Activated gamma-delta T cell treated with anti-CD3 and anti-CD28 coated beads, Interleukin-2, amount 50 U/mL, for 16 hours (primary cell): Measurements from ENCODE around the gene PAGE4.

Experiments
- DNase-seq: peaks from one replicate; pipeline ENCODE4 v3.0.0-alpha.2; 2020; ENCODE audit warnings: low read depth

PAGE4 gene, protein sequence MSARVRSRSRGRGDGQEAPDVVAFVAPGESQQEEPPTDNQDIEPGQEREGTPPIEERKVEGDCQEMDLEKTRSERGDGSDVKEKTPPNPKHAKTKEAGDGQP

GRCh38 chrX:49829016-49829415 lies at the start of gene PAGE4:
Gene PAGE4, plus strand, starts transcription at chrX:49829303. Its CDS starts 1,126 bp downstream, at chrX:49830429.
- DNase-seq: no peak

DNA sequence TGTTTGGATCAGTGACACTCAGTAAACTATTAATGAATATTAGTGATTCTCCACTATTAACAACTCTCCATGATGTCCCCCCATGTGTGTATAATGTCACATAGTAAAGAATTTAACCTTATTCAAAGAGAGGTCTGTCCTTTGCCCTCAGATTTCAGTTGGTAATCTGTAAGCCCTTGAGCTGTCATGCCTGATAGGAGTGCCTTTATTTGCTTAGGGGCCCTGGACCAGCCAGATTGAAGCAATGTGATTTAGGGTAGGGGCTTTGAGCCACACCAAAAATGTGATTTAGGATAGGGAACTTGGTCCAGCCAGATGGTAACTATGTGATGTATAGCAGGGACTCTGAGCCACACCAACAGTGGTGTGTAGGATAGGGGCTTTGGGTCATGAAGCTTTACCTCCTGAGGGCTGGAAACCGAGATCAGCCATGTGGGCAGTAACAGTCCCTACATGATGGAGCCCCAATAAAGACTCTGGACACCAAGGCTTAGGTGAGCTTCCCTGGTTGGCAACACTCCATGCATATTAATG lies 44.3 kb upstream of the PAGE4 start:
- DNase-seq: no peak

DNA sequence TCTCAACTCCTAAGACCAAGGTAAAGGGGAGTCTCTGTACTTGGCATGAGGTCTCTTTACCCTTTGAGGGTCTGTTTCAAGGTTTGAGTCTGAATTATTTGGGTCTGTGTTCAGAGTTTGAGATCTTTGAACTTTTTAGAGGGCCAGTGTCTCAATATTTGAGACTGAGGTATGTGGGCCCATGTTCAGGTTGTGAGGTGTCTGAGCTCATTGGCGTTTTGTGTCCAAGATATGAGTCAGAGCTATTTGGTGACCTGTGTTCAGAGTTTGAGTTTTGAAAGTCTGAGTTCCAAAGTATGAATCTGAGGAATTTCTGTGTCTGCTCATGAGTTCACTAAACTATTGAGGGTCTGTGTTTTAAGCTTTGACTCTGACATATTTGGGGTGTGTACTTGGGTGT lies 36.7 kb upstream of the PAGE4 start:
- DNase-seq: no peak

GRCh38 chrX:49793686-49794085 lies 35.4 kb upstream of the PAGE4 start:
- no peak for DNase-seq

DNA sequence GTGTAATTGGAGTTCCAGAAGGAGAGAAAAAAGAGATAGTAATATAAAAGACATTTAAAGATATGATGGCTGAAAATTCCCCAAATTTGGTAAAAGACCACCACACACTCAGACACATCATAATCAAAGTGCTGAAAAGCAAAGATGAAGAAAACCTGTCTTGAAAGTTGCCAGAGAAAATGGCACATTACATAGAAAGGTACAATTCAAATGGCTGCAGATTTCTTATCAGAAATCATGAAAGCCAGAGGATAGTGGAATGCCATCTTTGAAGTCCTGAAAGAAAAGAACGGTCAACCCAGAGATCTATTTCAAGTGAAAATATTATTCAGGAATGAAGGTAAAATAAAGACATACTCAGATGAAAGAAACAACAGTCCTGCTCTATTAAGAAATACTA lies 29.3 kb upstream of the PAGE4 start:
- DNase-seq: no peak

- DNase-seq: no peak
Observed at GRCh38 chrX:49809891-49810632, 19.0 kb upstream of the PAGE4 start.

DNA sequence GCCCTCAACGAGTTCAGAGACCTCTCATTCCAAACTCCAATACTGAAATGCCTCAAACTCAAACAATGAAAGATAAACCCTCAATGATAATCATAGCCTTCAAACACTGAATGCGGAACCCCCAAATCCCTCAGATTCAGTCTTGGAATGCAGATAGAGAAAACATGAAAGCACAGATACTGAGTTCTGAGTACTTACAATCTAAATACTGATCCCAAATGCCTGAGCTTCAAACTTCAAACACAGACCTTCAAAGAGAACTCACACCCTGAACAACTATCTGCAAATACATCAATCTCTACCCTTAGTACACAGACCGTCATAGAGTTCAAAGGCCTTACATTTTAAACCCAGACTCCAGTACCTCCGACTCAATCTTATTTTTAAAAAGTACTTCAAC lies 16.9 kb upstream of the PAGE4 start:
- DNase-seq: no peak

GRCh38 chrX:49816435-49816834 lies 12.7 kb upstream of the PAGE4 start:
- no peak for DNase-seq

DNA sequence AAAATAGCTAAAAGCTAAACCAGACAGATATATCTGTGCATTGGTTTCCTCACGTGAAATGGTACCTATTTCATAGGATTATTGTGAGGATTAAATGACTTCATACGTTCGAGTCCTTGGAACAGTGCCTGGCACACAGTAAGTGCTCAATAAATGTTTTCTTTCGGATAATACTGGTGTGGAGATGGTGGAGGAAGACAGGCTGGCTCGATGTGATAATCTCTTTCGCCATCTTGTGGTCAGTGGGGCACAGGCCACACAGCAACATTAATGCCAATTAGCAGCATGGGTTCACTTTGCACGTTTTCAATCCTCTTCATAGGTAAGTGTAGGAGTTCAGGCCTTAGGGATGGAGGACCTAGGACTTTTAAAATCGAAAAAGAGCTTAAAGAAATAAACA lies 9.3 kb downstream of the PAGE4 start:
- no peak for DNase-seq

DNA sequence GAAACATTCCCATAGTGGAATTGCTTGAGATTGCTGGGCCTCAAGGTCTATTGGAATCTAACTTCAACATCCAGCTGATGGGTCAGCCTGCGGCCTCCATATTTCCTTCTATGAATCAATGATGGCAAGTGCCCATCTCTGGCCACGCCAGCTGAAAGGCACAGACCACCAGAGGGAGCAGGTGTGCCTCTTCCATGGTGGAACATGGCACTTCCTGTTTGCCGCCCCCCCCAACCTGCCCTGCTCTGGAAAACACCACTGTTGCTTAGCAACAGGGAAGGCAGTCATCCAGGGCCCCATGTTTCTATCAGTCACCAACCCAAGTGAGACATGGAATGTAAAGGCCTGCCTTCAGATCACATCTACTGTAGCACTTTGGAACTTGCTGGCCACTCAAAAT lies 11.6 kb downstream of the PAGE4 start:
- DNase-seq: no peak

DNA sequence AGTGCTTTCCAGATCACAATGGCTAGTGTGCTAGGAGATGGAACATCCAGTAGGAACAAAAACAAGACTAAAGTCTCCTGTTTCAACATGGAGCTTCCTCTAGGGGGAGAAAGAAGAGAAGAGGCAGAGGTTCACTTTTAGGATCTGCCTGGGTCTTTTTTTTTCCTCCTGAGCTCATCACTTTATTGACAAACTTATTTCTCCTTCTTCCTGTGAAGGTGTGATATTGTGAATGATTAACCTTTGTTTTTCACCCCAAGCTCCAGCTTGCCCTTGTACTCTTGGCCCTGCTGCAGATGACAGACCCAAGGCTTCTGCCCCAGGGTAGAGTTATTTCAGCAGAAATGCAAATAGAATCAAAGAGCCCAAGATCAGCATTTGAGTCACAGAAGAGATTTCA lies 13.5 kb downstream of the PAGE4 start:
- no peak for DNase-seq

GRCh38 chrX:49844611-49845010 lies 15.5 kb downstream of the PAGE4 start:
- no peak for DNase-seq

DNA sequence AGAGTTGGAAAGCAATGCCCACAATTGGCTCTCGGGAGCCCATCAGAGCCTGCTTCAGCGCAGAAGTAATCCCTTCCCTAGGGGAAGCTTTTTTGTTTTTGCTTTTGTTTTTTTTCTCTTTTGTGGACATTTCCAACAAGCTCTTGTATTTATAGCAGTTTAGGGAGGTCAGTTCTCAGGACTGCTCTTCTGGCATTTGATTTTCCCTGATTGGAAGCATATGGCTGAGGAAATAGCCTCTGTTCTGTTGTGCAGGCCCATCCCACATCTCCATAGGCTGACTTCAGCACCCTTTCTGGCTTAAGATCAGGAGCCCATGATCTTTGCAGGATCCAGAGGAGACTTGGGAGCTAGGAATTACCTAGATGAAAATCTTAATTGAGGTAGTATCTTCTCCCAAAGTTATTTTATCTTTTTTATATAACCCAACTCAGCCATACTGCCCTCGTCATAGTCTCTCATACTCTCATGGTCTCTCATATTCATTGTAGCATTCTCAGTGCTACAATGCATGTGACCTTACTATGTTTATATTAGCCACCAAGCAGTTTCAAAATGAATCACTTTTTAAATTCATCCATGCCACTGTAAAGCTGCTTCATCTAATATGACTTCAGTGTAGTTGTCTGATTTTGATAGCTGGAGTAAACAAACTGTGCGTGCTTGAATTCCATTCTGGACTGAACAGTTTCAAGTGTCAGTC lies 16.7 kb downstream of the PAGE4 start:
- DNase-seq: no peak

DNA sequence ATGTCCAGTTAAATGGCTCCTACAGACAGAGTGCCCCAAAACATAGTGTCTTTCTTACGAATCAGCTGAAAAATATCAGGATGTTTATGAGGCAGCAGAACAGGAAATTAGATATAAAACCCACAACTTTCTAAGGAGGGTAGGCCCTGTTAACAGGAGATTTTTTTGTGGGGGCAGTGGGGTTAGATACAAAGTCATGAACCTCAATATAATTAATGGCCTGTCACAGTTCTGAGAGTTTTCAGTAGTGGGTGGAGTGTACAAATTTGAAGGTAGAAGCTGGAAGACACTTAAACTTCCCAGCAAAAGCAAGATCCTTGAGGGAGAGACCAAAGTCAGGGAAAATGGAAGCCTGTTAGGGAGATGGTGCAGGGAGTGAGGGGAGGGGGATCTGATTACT lies 17.4 kb downstream of the PAGE4 start:
- no peak for DNase-seq

GRCh38 chrX:49848275-49848674 lies 19.2 kb downstream of the PAGE4 start:
- DNase-seq: no peak

GRCh38 chrX:49850028-49850427 lies 20.9 kb downstream of the PAGE4 start:
- no peak for DNase-seq

DNA sequence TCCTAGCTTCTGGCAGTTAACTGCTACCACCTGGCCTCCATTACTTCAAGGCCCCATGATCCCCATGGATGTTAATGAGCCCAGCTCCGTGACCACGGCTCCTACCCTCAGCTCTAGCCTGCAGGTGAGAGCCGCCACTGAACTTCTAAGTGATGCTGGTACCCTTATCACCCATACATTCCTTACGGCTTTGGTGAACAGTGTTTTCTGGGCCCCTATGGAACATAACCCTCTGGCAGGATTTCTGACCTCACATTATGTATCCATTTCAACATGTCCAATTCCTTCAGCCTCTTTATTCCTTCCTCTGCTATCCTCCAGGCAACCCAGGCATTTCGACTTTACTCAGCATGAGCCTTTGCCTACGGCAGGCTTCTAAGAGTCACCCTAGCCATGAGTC lies 24.6 kb downstream of the PAGE4 start:
- DNase-seq: no peak

GRCh38 chrX:49856819-49857218 lies 27.7 kb downstream of the PAGE4 start:
- no peak for DNase-seq

DNA sequence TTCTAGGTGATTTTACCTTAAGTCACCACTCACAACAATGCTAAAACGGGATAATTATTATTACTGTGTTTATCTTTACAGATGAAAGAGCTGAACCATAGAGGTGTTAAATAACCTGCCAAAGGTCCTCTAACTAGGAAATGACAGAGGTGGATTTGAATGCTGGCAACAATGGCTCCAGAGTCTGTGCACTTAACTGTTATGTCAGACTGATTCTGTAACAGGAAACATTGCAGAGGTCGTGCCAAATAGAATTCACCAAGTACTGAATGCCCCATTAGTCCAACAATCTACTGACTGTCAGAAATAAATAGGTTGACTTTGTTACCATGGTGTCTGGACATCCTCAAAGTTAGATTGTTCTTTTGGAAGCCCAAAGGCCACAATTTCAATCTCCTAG lies 29.2 kb downstream of the PAGE4 start:
- DNase-seq: no peak

DNA sequence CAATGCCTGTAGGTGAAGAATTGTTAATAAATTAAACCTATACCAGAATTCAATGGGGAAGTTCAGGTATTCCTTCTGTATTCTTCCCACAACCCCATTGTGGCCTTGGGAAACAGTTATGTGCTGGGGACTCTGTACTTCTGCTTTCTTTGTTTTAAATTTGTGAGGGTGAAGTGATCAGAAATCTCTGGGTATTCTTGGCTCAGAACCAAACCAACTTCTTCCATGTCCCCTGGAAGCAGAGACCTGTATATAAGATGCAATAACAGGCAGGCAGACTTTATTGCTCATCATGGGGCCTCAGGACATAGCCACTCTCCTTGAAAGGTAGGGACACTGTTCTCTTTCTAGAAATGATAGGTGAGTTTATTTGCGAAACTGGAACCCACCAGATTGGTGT lies 30.4 kb downstream of the PAGE4 start:
- DNase-seq: no peak

GRCh38 chrX:49860867-49861535 lies 31.9 kb downstream of the PAGE4 start:
- DNase-seq: no peak

GRCh38 chrX:49862093-49862492 lies 33.0 kb downstream of the PAGE4 start:
- no peak for DNase-seq

GRCh38 chrX:49868739-49869138 lies 39.6 kb downstream of the PAGE4 start:
- no peak for DNase-seq
